Stimulated activated CD8-positive, alpha-beta memory T cell treated with anti-CD3 and anti-CD28 coated beads, Interleukin-12 subunit alpha, Interleukin-12 subunit beta, amount 100 ng/mL, for 24 hours (primary cell): Measurements from ENCODE around the gene PCNX1.

Experiments
- DNase-seq: peaks from one replicate; pipeline ENCODE4 v3.0.0-alpha.2; 2020; ENCODE audit errors: extremely low read depth

The PCNX1 gene

GRCh38 chr14:70888681-70889175, 18.5 kb upstream of the PCNX1 start:
- no peak for DNase-seq

- DNase-seq = no peak
Observed at GRCh38 chr14:70889555-70889954, 17.7 kb upstream of the PCNX1 start.

- no peak for DNase-seq
Observed at GRCh38 chr14:70890826-70891659, 16.2 kb upstream of the PCNX1 start.

- no peak for DNase-seq
Observed at GRCh38 chr14:70891737-70892136, 15.5 kb upstream of the PCNX1 start.

GRCh38 chr14:70893062-70893845, 14.0 kb upstream of the PCNX1 start:
- no peak for DNase-seq

- DNase-seq = no peak
Observed at GRCh38 chr14:70893858-70894291, 13.4 kb upstream of the PCNX1 start.

- DNase-seq = no peak
Observed at GRCh38 chr14:70894868-70895267, 12.4 kb upstream of the PCNX1 start.

GRCh38 chr14:70896317-70896716, 10.9 kb upstream of the PCNX1 start:
- DNase-seq = no peak

GRCh38 chr14:70896981-70897380, 10.3 kb upstream of the PCNX1 start:
- no peak for DNase-seq

- no peak for DNase-seq
Observed at GRCh38 chr14:70897464-70897863, 9.8 kb upstream of the PCNX1 start.

- no peak for DNase-seq
Observed at GRCh38 chr14:70898111-70898745, 9.0 kb upstream of the PCNX1 start.

GRCh38 chr14:70901269-70901668, 6.0 kb upstream of the PCNX1 start:
- no peak for DNase-seq

- DNase-seq = no peak
Observed at GRCh38 chr14:70902184-70902583, 5.1 kb upstream of the PCNX1 start.

GRCh38 chr14:70904373-70904772, 2.9 kb upstream of the PCNX1 start:
- DNase-seq = no peak

- DNase-seq = no peak
Observed at GRCh38 chr14:70905301-70905700, 2.0 kb upstream of the PCNX1 start.

- no peak for DNase-seq
Observed at GRCh38 chr14:70906793-70907175, 475 bp upstream of the PCNX1 start.

GRCh38 chr14:70907996-70908934, 1.0 kb downstream of the PCNX1 start:
- DNase-seq = no peak

- no peak for DNase-seq
Observed at GRCh38 chr14:70908935-70909641, 1.8 kb downstream of the PCNX1 start.

GRCh38 chr14:70909733-70910614, 2.7 kb downstream of the PCNX1 start:
- DNase-seq = no peak

- no peak for DNase-seq
Observed at GRCh38 chr14:70915415-70915814, 8.2 kb downstream of the PCNX1 start.
